Measurements from ENCODE around the gene NDE1. TPM values are rescaled to one million over a fixed set of nuclear protein-coding genes. Genes with fewer than 3 reads are reported as not detected.

The NDE1 gene
- polyA plus RNA-seq, 1 of the 3 experiments (the other 2 are of a cell fraction): 27.9 TPM

DNA sequence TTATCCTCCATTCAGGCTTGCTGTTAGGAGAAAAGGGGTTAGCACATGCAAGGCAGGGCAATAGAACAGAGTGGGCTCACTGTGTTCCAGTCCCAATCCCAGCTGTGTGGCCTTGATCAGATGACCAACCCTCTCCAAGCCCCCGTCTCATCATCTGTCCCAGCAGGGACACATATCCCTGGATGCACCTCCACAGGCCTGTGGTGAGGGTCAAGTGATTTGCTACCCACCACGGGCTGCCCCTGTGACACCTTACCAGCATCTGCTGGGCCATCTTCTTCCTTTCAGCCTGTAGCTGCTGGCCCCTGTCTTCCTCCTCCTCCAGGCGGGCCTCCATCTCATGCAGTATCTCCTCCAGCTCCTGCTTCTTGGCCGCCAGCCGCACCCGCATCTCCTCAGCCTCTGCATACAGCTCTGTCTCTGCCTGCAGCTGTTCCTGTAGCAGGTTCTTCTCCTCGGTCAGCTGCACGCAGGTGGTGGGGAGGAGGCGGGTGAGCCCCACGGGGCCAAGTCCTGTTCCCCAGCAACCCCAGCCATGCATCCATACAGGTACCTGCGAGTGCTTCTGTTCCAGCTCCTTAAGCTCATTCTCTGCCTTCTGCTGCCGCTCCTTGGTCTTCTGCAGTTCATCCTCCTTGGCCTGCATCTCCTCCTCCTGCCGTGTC lies 91.3 kb downstream of the NDE1 start:
- Histone ChIP-seq H4K20me1 (ENCODE audit: insufficient read depth) (no peaks in the 10 kb centered on the region), H2AFZ (ENCODE audit: low read depth) (no peak overlapping the region), H3K4me1 (ENCODE audit: control insufficient read depth in 1 of 2, insufficient read depth in 2 of 2, low read depth in 1 of 2, low read length in 1 of 2) (no peaks in the 10 kb centered on the region), H3K79me2 (ENCODE audit: insufficient read depth) (no peaks in the 10 kb centered on the region), H3K9me3 (no peaks in the 10 kb centered on the region), H3K4me3 (ENCODE audit: low read depth in 2 of 2, low read length in 1 of 2) (no peak overlapping the region), H3K36me3 (replicated peaks in 1 of 2; ENCODE audit: control insufficient read depth in 1 of 2, insufficient read depth in 2 of 2, low read length in 1 of 2) (no peaks in the 10 kb centered on the region), H3K9ac (no peak overlapping the region), H3K27me3 (ENCODE audit: insufficient read depth) (no peaks in the 10 kb centered on the region), H3K4me2 (no peak overlapping the region), H3F3A (replicated peaks; ENCODE audit: insufficient read depth) (no peaks in the 10 kb centered on the region), H3K27ac (ENCODE audit: low read depth in 2 of 2, low read length in 1 of 2) (no peak overlapping the region), H3K9me2 (no peaks in the 10 kb centered on the region)
- ChIA-PET CTCF (interaction anchor here (1.3 kb wide), 1 partner anchor 15 kb away, joined by 6 read pairs; no protein-coding TSS in a partner anchor), POLR2A (no interaction called here)
- WGBS (ENCODE audit: low lambda C conversion rate): 82% methylated on average over 13 of the region's 13 CpGs
- TF ChIP-seq MXI1 (IDR thresholded peaks at IDR 0.05; ENCODE audit: low read depth, low read length): no peak
- TF ChIP-seq, protein P1, sequence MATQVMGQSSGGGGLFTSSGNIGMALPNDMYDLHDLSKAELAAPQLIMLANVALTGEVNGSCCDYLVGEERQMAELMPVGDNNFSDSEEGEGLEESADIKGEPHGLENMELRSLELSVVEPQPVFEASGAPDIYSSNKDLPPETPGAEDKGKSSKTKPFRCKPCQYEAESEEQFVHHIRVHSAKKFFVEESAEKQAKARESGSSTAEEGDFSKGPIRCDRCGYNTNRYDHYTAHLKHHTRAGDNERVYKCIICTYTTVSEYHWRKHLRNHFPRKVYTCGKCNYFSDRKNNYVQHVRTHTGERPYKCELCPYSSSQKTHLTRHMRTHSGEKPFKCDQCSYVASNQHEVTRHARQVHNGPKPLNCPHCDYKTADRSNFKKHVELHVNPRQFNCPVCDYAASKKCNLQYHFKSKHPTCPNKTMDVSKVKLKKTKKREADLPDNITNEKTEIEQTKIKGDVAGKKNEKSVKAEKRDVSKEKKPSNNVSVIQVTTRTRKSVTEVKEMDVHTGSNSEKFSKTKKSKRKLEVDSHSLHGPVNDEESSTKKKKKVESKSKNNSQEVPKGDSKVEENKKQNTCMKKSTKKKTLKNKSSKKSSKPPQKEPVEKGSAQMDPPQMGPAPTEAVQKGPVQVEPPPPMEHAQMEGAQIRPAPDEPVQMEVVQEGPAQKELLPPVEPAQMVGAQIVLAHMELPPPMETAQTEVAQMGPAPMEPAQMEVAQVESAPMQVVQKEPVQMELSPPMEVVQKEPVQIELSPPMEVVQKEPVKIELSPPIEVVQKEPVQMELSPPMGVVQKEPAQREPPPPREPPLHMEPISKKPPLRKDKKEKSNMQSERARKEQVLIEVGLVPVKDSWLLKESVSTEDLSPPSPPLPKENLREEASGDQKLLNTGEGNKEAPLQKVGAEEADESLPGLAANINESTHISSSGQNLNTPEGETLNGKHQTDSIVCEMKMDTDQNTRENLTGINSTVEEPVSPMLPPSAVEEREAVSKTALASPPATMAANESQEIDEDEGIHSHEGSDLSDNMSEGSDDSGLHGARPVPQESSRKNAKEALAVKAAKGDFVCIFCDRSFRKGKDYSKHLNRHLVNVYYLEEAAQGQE (IDR thresholded peaks at IDR 0.05; ENCODE audit: low read depth, low read length): no peak
- TF ChIP-seq NFIC (IDR thresholded peaks at IDR 0.05; ENCODE audit: borderline replicate concordance): no peak
- TF ChIP-seq, protein P2, sequence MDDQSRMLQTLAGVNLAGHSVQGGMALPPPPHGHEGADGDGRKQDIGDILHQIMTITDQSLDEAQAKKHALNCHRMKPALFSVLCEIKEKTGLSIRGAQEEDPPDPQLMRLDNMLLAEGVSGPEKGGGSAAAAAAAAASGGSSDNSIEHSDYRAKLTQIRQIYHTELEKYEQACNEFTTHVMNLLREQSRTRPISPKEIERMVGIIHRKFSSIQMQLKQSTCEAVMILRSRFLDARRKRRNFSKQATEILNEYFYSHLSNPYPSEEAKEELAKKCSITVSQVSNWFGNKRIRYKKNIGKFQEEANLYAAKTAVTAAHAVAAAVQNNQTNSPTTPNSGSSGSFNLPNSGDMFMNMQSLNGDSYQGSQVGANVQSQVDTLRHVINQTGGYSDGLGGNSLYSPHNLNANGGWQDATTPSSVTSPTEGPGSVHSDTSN (IDR thresholded peaks at IDR 0.05): no peak
- no peak for TF ChIP-seq SIN3A (IDR thresholded peaks at IDR 0.05; ENCODE audit: borderline replicate concordance, low read depth, low read length)
- DNase-seq: no peak

DNA sequence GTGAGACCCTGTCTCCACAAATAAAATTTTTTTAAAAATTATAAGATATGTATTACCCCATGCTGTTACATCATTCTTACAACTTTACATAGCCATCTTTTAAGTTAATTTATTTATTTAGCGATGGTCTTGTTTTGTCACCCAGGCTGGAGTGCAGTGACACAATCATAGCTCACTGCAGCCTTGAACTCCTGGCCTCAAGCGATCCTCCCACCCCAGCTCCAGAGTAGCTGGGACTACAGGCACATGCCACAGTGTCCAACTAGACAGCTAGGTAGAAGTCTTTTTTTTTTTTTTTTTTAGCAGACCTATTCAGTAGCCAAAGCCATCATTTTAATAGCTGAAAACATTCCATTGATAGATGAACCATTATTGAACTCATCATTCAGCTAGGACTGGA lies 92.7 kb downstream of the NDE1 start:
- ChIA-PET CTCF (no interaction called here), POLR2A (interaction anchor here (0.6 to 1.0 kb wide), 2 partner anchors 10 to 361 kb away, joined by 3 read pairs; no protein-coding TSS in a partner anchor)
- Histone ChIP-seq H3K27me3 (ENCODE audit: insufficient read depth) (no peaks in the 10 kb centered on the region), H3K9me3 (no peaks in the 10 kb centered on the region), H3K4me1 (ENCODE audit: control insufficient read depth in 1 of 2, insufficient read depth in 2 of 2, low read depth in 1 of 2, low read length in 1 of 2) (no peaks in the 10 kb centered on the region), H3K9me2 (no peaks in the 10 kb centered on the region), H2AFZ (ENCODE audit: low read depth) (no peak overlapping the region), H3F3A (replicated peaks; ENCODE audit: insufficient read depth) (no peaks in the 10 kb centered on the region), H3K4me2 (no peak overlapping the region), H3K79me2 (ENCODE audit: insufficient read depth) (no peaks in the 10 kb centered on the region), H3K4me3 (ENCODE audit: low read depth in 2 of 2, low read length in 1 of 2) (no peak overlapping the region), H3K36me3 (replicated peaks in 1 of 2; ENCODE audit: control insufficient read depth in 1 of 2, insufficient read depth in 2 of 2, low read length in 1 of 2) (no peaks in the 10 kb centered on the region), H4K20me1 (ENCODE audit: insufficient read depth) (no peaks in the 10 kb centered on the region), H3K9ac (no peak overlapping the region), H3K27ac (ENCODE audit: low read depth in 2 of 2, low read length in 1 of 2) (no peak overlapping the region)
- DNase-seq: no peak
- WGBS (ENCODE audit: low lambda C conversion rate): 84% methylated on average over 2 of the region's 2 CpGs
- TF ChIP-seq, protein P1 (IDR thresholded peaks at IDR 0.05; ENCODE audit: low read depth, low read length): no peak
- TF ChIP-seq MXI1 (IDR thresholded peaks at IDR 0.05; ENCODE audit: low read depth, low read length) (no peak), MEF2A (IDR thresholded peaks at IDR 0.05; ENCODE audit: borderline replicate concordance, low read depth) (no peak), NRF1 (IDR thresholded peaks at IDR 0.05; ENCODE audit: low read depth, low read length) (no peak), RXRA (IDR thresholded peaks at IDR 0.05; ENCODE audit: borderline replicate concordance, low read depth) (no peak), RAD21 (IDR thresholded peaks at IDR 0.05; ENCODE audit: low read length) (no peak), TEAD4 (IDR thresholded peaks at IDR 0.05; ENCODE audit: borderline replicate concordance, insufficient read depth) (no peak), EP300 (IDR thresholded peaks at IDR 0.05; ENCODE audit: borderline replicate concordance in 1 of 2, low read depth in 1 of 2, low read length in 1 of 2) (no peak), FOXM1 (IDR thresholded peaks at IDR 0.05; ENCODE audit: low read depth) (no peak), GABPA (IDR thresholded peaks at IDR 0.05; ENCODE audit: low read depth) (no peak)
- TF ChIP-seq, protein P3, sequence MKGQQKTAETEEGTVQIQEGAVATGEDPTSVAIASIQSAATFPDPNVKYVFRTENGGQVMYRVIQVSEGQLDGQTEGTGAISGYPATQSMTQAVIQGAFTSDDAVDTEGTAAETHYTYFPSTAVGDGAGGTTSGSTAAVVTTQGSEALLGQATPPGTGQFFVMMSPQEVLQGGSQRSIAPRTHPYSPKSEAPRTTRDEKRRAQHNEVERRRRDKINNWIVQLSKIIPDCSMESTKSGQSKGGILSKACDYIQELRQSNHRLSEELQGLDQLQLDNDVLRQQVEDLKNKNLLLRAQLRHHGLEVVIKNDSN (IDR thresholded peaks at IDR 0.05; ENCODE audit: borderline replicate concordance, low read depth): no peak
- TF ChIP-seq, protein P4, sequence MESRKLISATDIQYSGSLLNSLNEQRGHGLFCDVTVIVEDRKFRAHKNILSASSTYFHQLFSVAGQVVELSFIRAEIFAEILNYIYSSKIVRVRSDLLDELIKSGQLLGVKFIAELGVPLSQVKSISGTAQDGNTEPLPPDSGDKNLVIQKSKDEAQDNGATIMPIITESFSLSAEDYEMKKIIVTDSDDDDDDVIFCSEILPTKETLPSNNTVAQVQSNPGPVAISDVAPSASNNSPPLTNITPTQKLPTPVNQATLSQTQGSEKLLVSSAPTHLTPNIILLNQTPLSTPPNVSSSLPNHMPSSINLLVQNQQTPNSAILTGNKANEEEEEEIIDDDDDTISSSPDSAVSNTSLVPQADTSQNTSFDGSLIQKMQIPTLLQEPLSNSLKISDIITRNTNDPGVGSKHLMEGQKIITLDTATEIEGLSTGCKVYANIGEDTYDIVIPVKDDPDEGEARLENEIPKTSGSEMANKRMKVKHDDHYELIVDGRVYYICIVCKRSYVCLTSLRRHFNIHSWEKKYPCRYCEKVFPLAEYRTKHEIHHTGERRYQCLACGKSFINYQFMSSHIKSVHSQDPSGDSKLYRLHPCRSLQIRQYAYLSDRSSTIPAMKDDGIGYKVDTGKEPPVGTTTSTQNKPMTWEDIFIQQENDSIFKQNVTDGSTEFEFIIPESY (IDR thresholded peaks at IDR 0.05; ENCODE audit: borderline replicate concordance, low read depth): no peak

All from SK-N-SH (cell line).